OCI-LY3 (cell line): Measurements from ENCODE around the gene SLC35A4.
"Not testable (repeated sequence)": the region's sequence is repeated elsewhere in the genome, so short reads cannot be mapped to it uniquely, and the experiment has no call there.

Source experiments
- H2AFZ ChIP-seq: fragments of 200-600, 300-600 bp; shearing (Covaris generic); 2 replicates; pipeline ENCODE4 v1.6.0; 2014; ENCODE audit warnings: antibody characterized with exemption, low read depth, low read length
- H3K27ac ChIP-seq: fragments of 200-600, 300-600 bp; sonication (generic); 2 replicates; pipeline ENCODE4 v1.5.1; 2014; ENCODE audit warnings: mild to moderate bottlenecking, low read length, moderate library complexity, mixed read lengths
- H3K27me3 ChIP-seq: fragments of 200-600, 300-600 bp; sonication (generic); 2 replicates; pipeline ENCODE4 v1.6.1; 2014; ENCODE audit warnings: low read depth, low read length, mixed read lengths
- H3K36me3 ChIP-seq: fragments of 200-600, 300-600 bp; sonication (generic); replicated peaks from 2 replicates; pipeline ENCODE3; 2014; ENCODE audit warnings: low read depth, low read length, mixed read lengths
- H3K4me1 ChIP-seq: fragments of 300-600, 200-600 bp; sonication (generic); 2 replicates; pipeline ENCODE4 v1.6.1; 2014; ENCODE audit warnings: low read length, mixed read lengths
- H3K4me2 ChIP-seq: fragments of 200-600, 300-600 bp; sonication (generic); 2 replicates; pipeline ENCODE4 v1.6.1; 2014; ENCODE audit warnings: low read length, mixed read lengths
- H3K4me3 ChIP-seq: fragments of 300-600, 200-600 bp; sonication (generic); 2 replicates; pipeline ENCODE4 v1.5.1; 2014; ENCODE audit warnings: antibody characterized with exemption, mild to moderate bottlenecking, low read length, moderate library complexity
- H3K79me2 ChIP-seq: fragments of 300-600, 200-600 bp; shearing (Covaris generic); 2 replicates; pipeline ENCODE4 v1.6.1; 2014; ENCODE audit warnings: mild to moderate bottlenecking, low read length, mixed read lengths
- H3K9ac ChIP-seq: fragments of 300-600, 200-600 bp; shearing (Covaris generic); 2 replicates; pipeline ENCODE4 v1.6.0; 2014; ENCODE audit warnings: mild to moderate bottlenecking, low read length, moderate library complexity
- H3K9me3 ChIP-seq: fragments of 200-600, 300-600 bp; shearing (Covaris generic); 2 replicates; pipeline ENCODE4 v1.6.1; 2014; ENCODE audit warnings: low read length, mixed read lengths; ENCODE audit not compliant: insufficient read depth
- H4K20me1 ChIP-seq: fragments of 200-600, 300-600 bp; sonication (generic); 2 replicates; pipeline ENCODE4 v1.6.1; 2016; ENCODE audit warnings: low read length, mixed read lengths; ENCODE audit not compliant: insufficient read depth
- CTCF ChIP-seq: fragments of 200-600, 300-600 bp; sonication (generic); IDR thresholded peaks from 2 replicates; pipeline ENCODE4 v1.5.1; 2014; ENCODE audit warnings: antibody characterized with exemption, low read length, low read depth
- EZH2phosphoT487 ChIP-seq: fragments of 200-600 bp; shearing (Covaris generic); IDR thresholded peaks from 2 replicates; pipeline ENCODE4 v1.6.1; 2018; ENCODE audit warnings: antibody characterized with exemption, mixed run types, low read depth

SLC35A4 gene

GRCh38 chr5:140600096-140600495 lies 35.5 kb downstream of the SLC35A4 start:
- Histone ChIP-seq H3K27me3 (no peaks in the 10 kb centered on the region), H3K79me2 (no peaks in the 10 kb centered on the region), H4K20me1 (no peaks in the 10 kb centered on the region), H3K36me3 (no peaks in the 10 kb centered on the region), H3K9ac (no peak overlapping the region), H3K9me3 (no peaks in the 10 kb centered on the region), H3K4me3 (no peak overlapping the region), H3K27ac (no peak overlapping the region), H3K4me2 (no peak overlapping the region), H3K4me1 (no peaks in the 10 kb centered on the region), H2AFZ (no peak overlapping the region)
- no peak for TF ChIP-seq CTCF
- TF ChIP-seq EZH2phosphoT487: no peak

GRCh38 chr5:140602147-140602546 lies 37.5 kb downstream of the SLC35A4 start:
- no peaks in the 10 kb centered on the region for H3K79me2 ChIP-seq
- no peaks in the 10 kb centered on the region for H3K36me3 ChIP-seq
- H3K9me3 ChIP-seq: no peaks in the 10 kb centered on the region
- H3K27ac ChIP-seq: no peak overlapping the region
- H2AFZ ChIP-seq: no peak overlapping the region
- H3K27me3 ChIP-seq: no peaks in the 10 kb centered on the region
- TF ChIP-seq CTCF (no peak), EZH2phosphoT487 (no peak)
- H3K4me3 ChIP-seq: no peak overlapping the region
- H3K9ac ChIP-seq: no peak overlapping the region
- H3K4me2 ChIP-seq: no peak overlapping the region
- no peaks in the 10 kb centered on the region for H3K4me1 ChIP-seq
- H4K20me1 ChIP-seq: no peaks in the 10 kb centered on the region

GRCh38 chr5:140603446-140603698 lies 38.7 kb downstream of the SLC35A4 start:
- H3K9me3 ChIP-seq, H3K27ac ChIP-seq: not testable (repeated sequence)

GRCh38 chr5:140603734-140604133 lies 39.1 kb downstream of the SLC35A4 start:
- Histone ChIP-seq H3K9ac (no peak overlapping the region), H3K4me1 (no peaks in the 10 kb centered on the region), H3K27me3 (no peaks in the 10 kb centered on the region), H4K20me1 (no peaks in the 10 kb centered on the region), H2AFZ (no peak overlapping the region), H3K79me2 (no peaks in the 10 kb centered on the region), H3K27ac (no peak overlapping the region), H3K4me3 (no peak overlapping the region), H3K9me3 (no peaks in the 10 kb centered on the region), H3K36me3 (no peaks in the 10 kb centered on the region), H3K4me2 (no peak overlapping the region)
- TF ChIP-seq EZH2phosphoT487 (no peak), CTCF (no peak)

More at GRCh38 chr5:140603446-140603698, 38.7 kb downstream of the SLC35A4 start:
- H3K36me3 ChIP-seq, H3K9ac ChIP-seq, H3K4me2 ChIP-seq, H3K79me2 ChIP-seq, H3K27me3 ChIP-seq, H4K20me1 ChIP-seq, H2AFZ ChIP-seq, H3K4me1 ChIP-seq, H3K4me3 ChIP-seq: not testable (repeated sequence)

- Histone ChIP-seq H3K27ac (no peak overlapping the region), H3K79me2 (no peaks in the 10 kb centered on the region), H3K27me3 (no peaks in the 10 kb centered on the region), H3K4me3 (no peak overlapping the region), H4K20me1 (no peaks in the 10 kb centered on the region), H3K9me3 (no peaks in the 10 kb centered on the region), H3K4me1 (no peaks in the 10 kb centered on the region), H2AFZ (no peak overlapping the region), H3K9ac (no peak overlapping the region), H3K4me2 (no peak overlapping the region), H3K36me3 (no peaks in the 10 kb centered on the region)
- TF ChIP-seq EZH2phosphoT487 (no peak), CTCF (no peak)
These were observed 41.3 kb downstream of the SLC35A4 start for GRCh38 chr5:140605879-140606278.
